Erythroblast (primary cell): ENCODE data around the gene AP4S1.

ENCODE experiments used
- GATA1 ChIP-seq: IDR thresholded peaks from 2 replicates; pipeline ENCODE4 v1.6.1; 2011; ENCODE audit warnings: low read depth, mild to moderate bottlenecking, control low read depth, low read length, moderate library complexity
- POLR2A ChIP-seq: IDR thresholded peaks from 2 replicates; pipeline ENCODE4 v1.6.1; 2011; ENCODE audit warnings: mild to moderate bottlenecking, low read length

- TF ChIP-seq POLR2A (no peak), GATA1 (no peak)
Measured at GRCh38 chr14:30977752-30978151, 47.7 kb upstream of the AP4S1 start.
